Measurements from ENCODE around the gene IZUMO1R. TPM values are rescaled to one million over a fixed set of nuclear protein-coding genes. Genes with fewer than 3 reads are reported as not detected.

IZUMO1R gene
- total RNA-seq, 1 donor from 2014 or later, result not detected

- Mint-ChIP-seq H3K36me3 (no peaks in the 10 kb centered on the region), H3K9me3 (peaks cover 5% of the 10 kb centered on the region), H3K4me1 (peaks cover 6% of the 10 kb centered on the region), H3K27ac (no peak overlapping the region), H3K27me3 (ENCODE audit: low read depth) (peaks cover 20% of the 10 kb centered on the region), H3K4me3 (no peak overlapping the region)
- TF ChIP-seq CTCF (IDR thresholded peaks at IDR 0.05; ENCODE audit: unreplicated experiment), result no peak
- DNase-seq (ENCODE audit: low spot score in 2 of 2, unreplicated experiment in 2 of 2), result no peak
These were observed 24.3 kb downstream of the IZUMO1R start for GRCh38 chr11:94328587-94329080.

- no peak for TF ChIP-seq CTCF (IDR thresholded peaks at IDR 0.05; ENCODE audit: unreplicated experiment)
- DNase-seq (ENCODE audit: low spot score in 2 of 2, unreplicated experiment in 2 of 2), result no peak
- H3K27ac Mint-ChIP-seq, result no peak overlapping the region
- H3K9me3 Mint-ChIP-seq, result peaks cover 5% of the 10 kb centered on the region
- no peak overlapping the region for H3K4me3 Mint-ChIP-seq
- H3K36me3 Mint-ChIP-seq, result no peaks in the 10 kb centered on the region
- H3K27me3 Mint-ChIP-seq (ENCODE audit: low read depth), result peaks cover 17% of the 10 kb centered on the region
- peaks cover 6% of the 10 kb centered on the region for H3K4me1 Mint-ChIP-seq
These were observed 25.1 kb downstream of the IZUMO1R start for GRCh38 chr11:94329501-94329900.

- no peak for DNase-seq (ENCODE audit: low spot score in 2 of 2, unreplicated experiment in 2 of 2)
- TF ChIP-seq CTCF (IDR thresholded peaks at IDR 0.05; ENCODE audit: unreplicated experiment), result no peak
- H3K4me1 Mint-ChIP-seq, result peaks cover 6% of the 10 kb centered on the region
- peaks cover 5% of the 10 kb centered on the region for H3K9me3 Mint-ChIP-seq
- H3K27me3 Mint-ChIP-seq (ENCODE audit: low read depth), result peaks cover 10% of the 10 kb centered on the region
- no peak overlapping the region for H3K4me3 Mint-ChIP-seq
- H3K36me3 Mint-ChIP-seq, result no peaks in the 10 kb centered on the region
- no peak overlapping the region for H3K27ac Mint-ChIP-seq
These were observed 26.4 kb downstream of the IZUMO1R start for GRCh38 chr11:94330789-94331188.

- peaks cover 6% of the 10 kb centered on the region for H3K4me1 Mint-ChIP-seq
- H3K27me3 Mint-ChIP-seq (ENCODE audit: low read depth), result peaks cover 5% of the 10 kb centered on the region
- TF ChIP-seq CTCF (IDR thresholded peaks at IDR 0.05; ENCODE audit: unreplicated experiment), result no peak
These were observed 28.4 kb downstream of the IZUMO1R start for GRCh38 chr11:94332814-94333213.

GRCh38 chr11:94336033-94336432 is 31.7 kb downstream of the IZUMO1R start:
- Mint-ChIP-seq H3K36me3 (no peaks in the 10 kb centered on the region), H3K27ac (no peak overlapping the region), H3K27me3 (ENCODE audit: low read depth) (peaks cover 3% of the 10 kb centered on the region), H3K9me3 (peaks cover 5% of the 10 kb centered on the region), H3K4me3 (no peak overlapping the region), H3K4me1 (no peaks in the 10 kb centered on the region)
- TF ChIP-seq CTCF (IDR thresholded peaks at IDR 0.05; ENCODE audit: unreplicated experiment), result no peak
- DNase-seq (ENCODE audit: low spot score in 2 of 2, unreplicated experiment in 2 of 2), result no peak

More at GRCh38 chr11:94332814-94333213, 28.4 kb downstream of the IZUMO1R start:
- H3K9me3 Mint-ChIP-seq, result no peaks in the 10 kb centered on the region
- H3K4me3 Mint-ChIP-seq, result no peak overlapping the region
- DNase-seq (ENCODE audit: low spot score in 2 of 2, unreplicated experiment in 2 of 2), result no peak
- no peaks in the 10 kb centered on the region for H3K36me3 Mint-ChIP-seq
- H3K27ac Mint-ChIP-seq, result no peak overlapping the region

- peaks cover 3% of the 10 kb centered on the region for H3K27me3 Mint-ChIP-seq (ENCODE audit: low read depth)
- no peak overlapping the region for H3K27ac Mint-ChIP-seq
- no peaks in the 10 kb centered on the region for H3K36me3 Mint-ChIP-seq
- TF ChIP-seq CTCF (IDR thresholded peaks at IDR 0.05; ENCODE audit: unreplicated experiment), result no peak
- peaks cover 5% of the 10 kb centered on the region for H3K9me3 Mint-ChIP-seq
- no peaks in the 10 kb centered on the region for H3K4me1 Mint-ChIP-seq
- no peak overlapping the region for H3K4me3 Mint-ChIP-seq
- DNase-seq (ENCODE audit: low spot score in 2 of 2, unreplicated experiment in 2 of 2), result no peak
These were observed 34.3 kb downstream of the IZUMO1R start for GRCh38 chr11:94338651-94339050.

Measured in mesothelial cell of epicardium (in vitro differentiated cells).